Stomach (tissue), 4 donors: ENCODE data around the gene PRKCH.

ENCODE experiments used
- EP300 ChIP-seq: sonication (generic); formaldehyde crosslinking; IDR thresholded peaks from one replicate; pipeline ENCODE4 v1.6.1; 2017; ENCODE audit warnings: antibody characterized with exemption
- POLR2AphosphoS5 ChIP-seq, 3 donors: sonication (generic); formaldehyde crosslinking; IDR thresholded peaks; one replicate each; pipeline ENCODE4 v1.6.1; 2016; ENCODE audit warnings: antibody characterized with exemption in 3 of 3
- TF ChIP-seq, protein P1 (sequence below), 7 experiments: fragments of 450-650 bp in 4 of 7; fragments of 200-600 bp in 3 of 7; sonication (generic) in 3 of 7; IDR thresholded peaks; one replicate each; pipeline ENCODE4 v1.5.1; 2016 to 2019; ENCODE audit warnings: antibody characterized with exemption in 7 of 7, control low read depth in 2 of 7, mild to moderate bottlenecking in 1 of 7

- TF ChIP-seq, protein P1, sequence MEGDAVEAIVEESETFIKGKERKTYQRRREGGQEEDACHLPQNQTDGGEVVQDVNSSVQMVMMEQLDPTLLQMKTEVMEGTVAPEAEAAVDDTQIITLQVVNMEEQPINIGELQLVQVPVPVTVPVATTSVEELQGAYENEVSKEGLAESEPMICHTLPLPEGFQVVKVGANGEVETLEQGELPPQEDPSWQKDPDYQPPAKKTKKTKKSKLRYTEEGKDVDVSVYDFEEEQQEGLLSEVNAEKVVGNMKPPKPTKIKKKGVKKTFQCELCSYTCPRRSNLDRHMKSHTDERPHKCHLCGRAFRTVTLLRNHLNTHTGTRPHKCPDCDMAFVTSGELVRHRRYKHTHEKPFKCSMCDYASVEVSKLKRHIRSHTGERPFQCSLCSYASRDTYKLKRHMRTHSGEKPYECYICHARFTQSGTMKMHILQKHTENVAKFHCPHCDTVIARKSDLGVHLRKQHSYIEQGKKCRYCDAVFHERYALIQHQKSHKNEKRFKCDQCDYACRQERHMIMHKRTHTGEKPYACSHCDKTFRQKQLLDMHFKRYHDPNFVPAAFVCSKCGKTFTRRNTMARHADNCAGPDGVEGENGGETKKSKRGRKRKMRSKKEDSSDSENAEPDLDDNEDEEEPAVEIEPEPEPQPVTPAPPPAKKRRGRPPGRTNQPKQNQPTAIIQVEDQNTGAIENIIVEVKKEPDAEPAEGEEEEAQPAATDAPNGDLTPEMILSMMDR (IDR thresholded peaks at IDR 0.05), result no peak
- TF ChIP-seq POLR2AphosphoS5 (IDR thresholded peaks at IDR 0.05) (no peak), EP300 (peak; percentile 25)
Observed at GRCh38 chr14:61545726-61546455, 224.5 kb downstream of the PRKCH start.
